Karpas-422 (cell line): Measurements from ENCODE around the gene ASXL2. TPM values are rescaled to one million over a fixed set of nuclear protein-coding genes. Genes with fewer than 3 reads are reported as not detected.
"Not testable (repeated sequence)": the region's sequence is repeated elsewhere in the genome, so short reads cannot be mapped to it uniquely, and the experiment has no call there.

Source experiments
- DNase-seq: peaks from one replicate; pipeline ENCODE4 v3.0.0-alpha.2; 2015
- H2AFZ ChIP-seq: fragments of 200-600 bp; sonication (generic); 2 replicates; pipeline ENCODE4 v1.6.1; 2014; ENCODE audit warnings: antibody characterized with exemption, low read length, mixed read lengths
- H3K27ac ChIP-seq: fragments of 200-600 bp; sonication (generic); 2 replicates; pipeline ENCODE4 v1.5.1; 2014; ENCODE audit warnings: mild to moderate bottlenecking, low read length, moderate library complexity
- H3K27me3 ChIP-seq: fragments of 200-600 bp; sonication (generic); 2 replicates; pipeline ENCODE4 v1.6.1; 2014; ENCODE audit warnings: low read length, mixed read lengths
- H3K36me3 ChIP-seq: fragments of 200-600 bp; sonication (generic); 2 replicates; pipeline ENCODE4 v1.6.1; 2014; ENCODE audit warnings: low read length, mixed read lengths; ENCODE audit not compliant: insufficient read depth
- H3K4me1 ChIP-seq: fragments of 200-600 bp; sonication (generic); 2 replicates; pipeline ENCODE4 v1.6.1; 2014; ENCODE audit warnings: mild to moderate bottlenecking, low read length, mixed read lengths
- H3K4me2 ChIP-seq: fragments of 200-600 bp; sonication (generic); 2 replicates; pipeline ENCODE4 v1.6.1; 2014; ENCODE audit warnings: low read length, low read depth, mild to moderate bottlenecking; ENCODE audit not compliant: poor library complexity, severe bottlenecking
- H3K4me3 ChIP-seq: fragments of 200-600 bp; sonication (generic); 2 replicates; pipeline ENCODE4 v1.5.1; 2014; ENCODE audit warnings: mild to moderate bottlenecking, antibody characterized with exemption, low read length, mixed read lengths
- H3K79me2 ChIP-seq: fragments of 200-600 bp; sonication (generic); 2 replicates; pipeline ENCODE4 v1.6.1; 2014; ENCODE audit warnings: mild to moderate bottlenecking, low read length, mixed read lengths
- H3K9ac ChIP-seq: fragments of 200-600 bp; sonication (generic); 2 replicates; pipeline ENCODE4 v1.6.0; 2014; ENCODE audit warnings: low read length
- H3K9me2 ChIP-seq: fragments of 200-600 bp; sonication (generic), shearing (Covaris generic); replicated peaks from 2 replicates; pipeline ENCODE4 v1.6.0; 2014; ENCODE audit warnings: mild to moderate bottlenecking, low read length, moderate library complexity; ENCODE audit not compliant: insufficient read depth
- H3K9me3 ChIP-seq: fragments of 300-700, 200-600 bp; sonication (generic); 2 replicates; pipeline ENCODE4 v1.6.1; 2014; ENCODE audit warnings: low read length, mixed read lengths
- H4K20me1 ChIP-seq: fragments of 200-600 bp; sonication (generic); 2 replicates; pipeline ENCODE4 v1.6.1; 2014; ENCODE audit warnings: mild to moderate bottlenecking, antibody characterized with exemption, low read length, low read depth; ENCODE audit not compliant: insufficient read depth
- total RNA-seq: library from RNA; depleted of rRNA; stranded (reverse); fragments of >200 nt; shearing (Covaris generic); gene quantifications from 2 replicates; pipeline ENCODE4 v1.2.3, GENCODE V29; 2014; ENCODE audit warnings: low replicate concordance; rRNA removed

The ASXL2 gene
- 14.4 and 17.6 TPM in 2 replicates for total RNA-seq

- H2AFZ ChIP-seq = peak within 1 kb of the TSS; percentile 71
- peak within 1 kb of the TSS; percentile 78 for H3K4me3 ChIP-seq
- no peaks in the 10 kb centered on the region for H4K20me1 ChIP-seq
- no peaks in the 10 kb centered on the region for H3K36me3 ChIP-seq
- H3K9ac ChIP-seq = peak within 1 kb of the TSS; percentile 97
- H3K79me2 ChIP-seq = peaks cover 46% of the 10 kb centered on the region
- H3K27me3 ChIP-seq = no peaks in the 10 kb centered on the region
- H3K4me1 ChIP-seq = peaks cover 23% of the 10 kb centered on the region
- peak within 1 kb of the TSS; percentile 74 for H3K27ac ChIP-seq
- peak; percentile 99 for DNase-seq
- H3K9me3 ChIP-seq = no peaks in the 10 kb centered on the region
- H3K4me2 ChIP-seq = peak within 1 kb of the TSS; percentile 75
- H3K9me2 ChIP-seq = no peaks in the 10 kb centered on the region
These were observed at the start of gene ASXL2 for GRCh38 chr2:25878361-25879132. Gene ASXL2, minus strand, starts transcription at chr2:25878487. Its CDS starts 265 bp downstream, at chr2:25878222.

- DNase-seq = no peak
- Histone ChIP-seq H3K4me2 (no peak overlapping the region), H3K27ac (no peak overlapping the region), H3K9me2 (no peaks in the 10 kb centered on the region), H3K36me3 (no peaks in the 10 kb centered on the region), H4K20me1 (no peaks in the 10 kb centered on the region), H3K4me3 (no peak overlapping the region), H2AFZ (no peak overlapping the region), H3K4me1 (no peaks in the 10 kb centered on the region), H3K9me3 (no peaks in the 10 kb centered on the region), H3K9ac (no peak overlapping the region), H3K27me3 (no peaks in the 10 kb centered on the region), H3K79me2 (no peaks in the 10 kb centered on the region)
These were observed 48.9 kb upstream of the ASXL2 start for GRCh38 chr2:25926984-25927756.

GRCh38 chr2:25922501-25922900, 44.2 kb upstream of the ASXL2 start:
- H3K9me3 ChIP-seq = no peaks in the 10 kb centered on the region
- H3K9ac ChIP-seq = no peak overlapping the region
- H3K27me3 ChIP-seq = no peaks in the 10 kb centered on the region
- H3K27ac ChIP-seq = no peak overlapping the region
- no peaks in the 10 kb centered on the region for H3K4me1 ChIP-seq
- H3K4me2 ChIP-seq = no peak overlapping the region
- H4K20me1 ChIP-seq = no peaks in the 10 kb centered on the region
- no peaks in the 10 kb centered on the region for H3K36me3 ChIP-seq
- no peak for DNase-seq
- H3K4me3 ChIP-seq = no peak overlapping the region
- no peaks in the 10 kb centered on the region for H3K79me2 ChIP-seq
- H2AFZ ChIP-seq = no peak overlapping the region
- no peaks in the 10 kb centered on the region for H3K9me2 ChIP-seq

GRCh38 chr2:25920786-25921415, 42.6 kb upstream of the ASXL2 start:
- Histone ChIP-seq H3K9me2 (no peaks in the 10 kb centered on the region), H3K4me2 (no peak overlapping the region), H3K36me3 (no peaks in the 10 kb centered on the region), H4K20me1 (no peaks in the 10 kb centered on the region), H3K9me3 (no peaks in the 10 kb centered on the region), H3K27me3 (no peaks in the 10 kb centered on the region), H3K27ac (no peak overlapping the region), H3K79me2 (no peaks in the 10 kb centered on the region), H3K4me1 (no peaks in the 10 kb centered on the region), H3K9ac (no peak overlapping the region), H3K4me3 (no peak overlapping the region), H2AFZ (no peak overlapping the region)
- DNase-seq = no peak

GRCh38 chr2:25920336-25920735, 42.0 kb upstream of the ASXL2 start:
- Histone ChIP-seq H3K4me1 (no peaks in the 10 kb centered on the region), H3K9ac (no peak overlapping the region), H3K4me3 (no peak overlapping the region), H3K27ac (no peak overlapping the region), H3K9me2 (no peaks in the 10 kb centered on the region), H2AFZ (no peak overlapping the region), H4K20me1 (no peaks in the 10 kb centered on the region), H3K9me3 (no peaks in the 10 kb centered on the region), H3K36me3 (no peaks in the 10 kb centered on the region), H3K4me2 (no peak overlapping the region), H3K27me3 (no peaks in the 10 kb centered on the region), H3K79me2 (no peaks in the 10 kb centered on the region)
- no peak for DNase-seq

- Histone ChIP-seq H3K9ac (no peak overlapping the region), H2AFZ (no peak overlapping the region), H3K9me2 (no peaks in the 10 kb centered on the region), H3K27ac (no peak overlapping the region), H3K4me1 (no peaks in the 10 kb centered on the region), H3K79me2 (no peaks in the 10 kb centered on the region), H3K36me3 (no peaks in the 10 kb centered on the region), H3K4me2 (no peak overlapping the region), H3K4me3 (no peak overlapping the region), H3K9me3 (no peaks in the 10 kb centered on the region), H3K27me3 (no peaks in the 10 kb centered on the region), H4K20me1 (no peaks in the 10 kb centered on the region)
- no peak for DNase-seq
These were observed 39.5 kb upstream of the ASXL2 start for GRCh38 chr2:25917832-25918231.

GRCh38 chr2:25917411-25917810, 39.1 kb upstream of the ASXL2 start:
- not testable (repeated sequence) for H3K4me3 ChIP-seq, H4K20me1 ChIP-seq, H2AFZ ChIP-seq, H3K9ac ChIP-seq, H3K27me3 ChIP-seq, H3K4me2 ChIP-seq, H3K79me2 ChIP-seq, H3K4me1 ChIP-seq, H3K9me2 ChIP-seq, H3K9me3 ChIP-seq, H3K36me3 ChIP-seq, H3K27ac ChIP-seq, DNase-seq
